Thyroid gland (tissue), 4 donors: Measurements from ENCODE around the gene TMEM200A.

ENCODE experiments used
- POLR2A ChIP-seq, 2 donors: fragments of 450-650 bp; IDR thresholded peaks; one replicate each; pipeline ENCODE4 v1.6.1; 2017; ENCODE audit warnings: antibody characterized with exemption in 2 of 2, mild to moderate bottlenecking in 2 of 2, moderate library complexity in 1 of 2
- TF ChIP-seq, protein P1 (sequence below), 6 experiments: fragments of 200-600 bp in 3 of 6; fragments of 450-650 bp in 3 of 6; sonication (generic) in 3 of 6; IDR thresholded peaks; one replicate each; pipeline ENCODE4 v1.5.1; 2016 to 2019; ENCODE audit warnings: antibody characterized with exemption in 6 of 6, mild to moderate bottlenecking in 2 of 6, inconsistent platforms in 1 of 6, moderate library complexity in 1 of 6

DNA sequence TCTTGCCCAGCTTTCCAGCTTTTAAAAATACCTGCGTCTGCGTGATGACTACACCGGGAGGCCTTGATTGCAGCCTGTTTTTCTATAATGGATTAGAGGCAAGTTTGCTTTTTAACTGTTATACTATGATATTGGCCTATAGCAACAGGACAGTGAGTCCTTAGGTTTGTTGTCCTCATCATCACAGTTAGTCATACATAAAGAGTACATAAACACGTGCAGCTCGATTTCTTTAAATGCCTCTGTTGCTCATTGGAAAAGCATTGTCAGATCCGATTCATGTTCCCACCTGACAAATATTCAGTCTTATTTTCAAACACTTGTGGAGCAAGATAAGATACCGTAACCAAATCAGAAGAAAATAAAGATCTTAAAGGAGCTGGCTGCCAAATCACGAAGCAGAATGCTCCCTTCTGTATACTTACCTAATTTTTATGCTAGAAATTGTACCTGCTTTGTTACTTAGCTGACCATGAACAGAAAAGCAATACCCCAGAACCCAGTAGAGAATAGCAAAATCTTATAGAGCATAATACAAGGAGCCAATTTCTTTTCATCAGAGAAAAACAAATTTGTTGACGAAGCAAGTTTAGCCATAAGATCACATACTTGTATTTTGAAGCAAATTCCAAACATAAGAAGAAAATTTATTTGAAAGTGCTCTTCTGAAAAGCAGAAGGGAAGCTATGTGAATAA, 100.4 kb downstream of the TMEM200A start:
- TF ChIP-seq, protein P1, sequence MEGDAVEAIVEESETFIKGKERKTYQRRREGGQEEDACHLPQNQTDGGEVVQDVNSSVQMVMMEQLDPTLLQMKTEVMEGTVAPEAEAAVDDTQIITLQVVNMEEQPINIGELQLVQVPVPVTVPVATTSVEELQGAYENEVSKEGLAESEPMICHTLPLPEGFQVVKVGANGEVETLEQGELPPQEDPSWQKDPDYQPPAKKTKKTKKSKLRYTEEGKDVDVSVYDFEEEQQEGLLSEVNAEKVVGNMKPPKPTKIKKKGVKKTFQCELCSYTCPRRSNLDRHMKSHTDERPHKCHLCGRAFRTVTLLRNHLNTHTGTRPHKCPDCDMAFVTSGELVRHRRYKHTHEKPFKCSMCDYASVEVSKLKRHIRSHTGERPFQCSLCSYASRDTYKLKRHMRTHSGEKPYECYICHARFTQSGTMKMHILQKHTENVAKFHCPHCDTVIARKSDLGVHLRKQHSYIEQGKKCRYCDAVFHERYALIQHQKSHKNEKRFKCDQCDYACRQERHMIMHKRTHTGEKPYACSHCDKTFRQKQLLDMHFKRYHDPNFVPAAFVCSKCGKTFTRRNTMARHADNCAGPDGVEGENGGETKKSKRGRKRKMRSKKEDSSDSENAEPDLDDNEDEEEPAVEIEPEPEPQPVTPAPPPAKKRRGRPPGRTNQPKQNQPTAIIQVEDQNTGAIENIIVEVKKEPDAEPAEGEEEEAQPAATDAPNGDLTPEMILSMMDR (IDR thresholded peaks at IDR 0.05) = no peak
- TF ChIP-seq POLR2A (IDR thresholded peaks at IDR 0.05) = no peak
